Activated T-cell treated with anti-CD3 and anti-CD28 coated beads, Interleukin-2, amount 50 U/mL, for 48 hours (primary cell): Measurements from ENCODE around the gene PRKAA1.
"Not testable (repeated sequence)": the region's sequence is repeated elsewhere in the genome, so short reads cannot be mapped to it uniquely, and the experiment has no call there.

Experiments used
- DNase-seq, 2 experiments: peaks; one replicate each; pipeline ENCODE4 v3.0.0-alpha.2; 2020

Gene PRKAA1

GRCh38 chr5:40720069-40720468 lies 78.1 kb downstream of the PRKAA1 start:
- DNase-seq = no peak

GRCh38 chr5:40717281-40717680 lies 80.9 kb downstream of the PRKAA1 start:
- no peak for DNase-seq

- DNase-seq = no peak
Observed at GRCh38 chr5:40716590-40716989, 81.6 kb downstream of the PRKAA1 start.

GRCh38 chr5:40716000-40716399 lies 82.2 kb downstream of the PRKAA1 start:
- DNase-seq = no peak

GRCh38 chr5:40714001-40714400 lies 84.2 kb downstream of the PRKAA1 start:
- no peak for DNase-seq

- not testable (repeated sequence) for DNase-seq
Observed at GRCh38 chr5:40710575-40710974, 87.6 kb downstream of the PRKAA1 start.
